MM.1S (cell line): ENCODE data around the gene NSL1.
"Not testable (repeated sequence)": the region's sequence is repeated elsewhere in the genome, so short reads cannot be mapped to it uniquely, and the experiment has no call there.

ENCODE experiments used
- EZH2 ChIP-seq: fragments of 300-600 bp; sonication (generic); optimal IDR thresholded peaks from 2 replicates; pipeline ENCODE3; 2017; ENCODE audit warnings: low read depth, mild to moderate bottlenecking, antibody characterized with exemption, low read length, mixed read lengths
- EZH2phosphoT487 ChIP-seq: fragments of 300-600 bp; sonication (generic); IDR thresholded peaks from 2 replicates; pipeline ENCODE4 v1.6.1; 2018; ENCODE audit warnings: antibody characterized with exemption, low read length
- TF ChIP-seq, protein P1 (sequence below): fragments of 300-600 bp; sonication (generic); IDR thresholded peaks from 2 replicates; pipeline ENCODE4 v1.5.1; 2016; ENCODE audit warnings: antibody characterized with exemption, low read length, mixed read lengths

DNA sequence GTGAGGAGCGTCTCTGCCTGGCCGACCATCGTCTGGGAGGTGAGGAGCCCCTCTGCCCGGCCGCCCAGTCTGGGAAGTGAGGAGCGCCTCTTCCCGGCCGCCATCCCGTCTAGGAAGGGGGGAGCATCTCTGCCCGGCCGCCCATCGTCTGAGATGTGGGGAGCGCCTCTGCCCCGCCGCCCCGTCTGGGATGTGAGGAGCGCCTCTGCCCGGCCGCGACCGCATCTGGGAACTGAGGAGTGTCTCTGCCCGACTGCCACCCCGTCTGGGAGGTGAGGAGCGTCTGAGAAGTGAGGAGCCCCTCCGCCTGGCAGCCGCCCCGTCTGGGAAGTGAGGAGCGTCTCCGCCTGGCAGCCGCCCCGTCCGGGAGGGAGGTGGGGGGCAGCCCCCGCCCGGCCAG is 66.9 kb downstream of the NSL1 start:
- TF ChIP-seq, protein P1, sequence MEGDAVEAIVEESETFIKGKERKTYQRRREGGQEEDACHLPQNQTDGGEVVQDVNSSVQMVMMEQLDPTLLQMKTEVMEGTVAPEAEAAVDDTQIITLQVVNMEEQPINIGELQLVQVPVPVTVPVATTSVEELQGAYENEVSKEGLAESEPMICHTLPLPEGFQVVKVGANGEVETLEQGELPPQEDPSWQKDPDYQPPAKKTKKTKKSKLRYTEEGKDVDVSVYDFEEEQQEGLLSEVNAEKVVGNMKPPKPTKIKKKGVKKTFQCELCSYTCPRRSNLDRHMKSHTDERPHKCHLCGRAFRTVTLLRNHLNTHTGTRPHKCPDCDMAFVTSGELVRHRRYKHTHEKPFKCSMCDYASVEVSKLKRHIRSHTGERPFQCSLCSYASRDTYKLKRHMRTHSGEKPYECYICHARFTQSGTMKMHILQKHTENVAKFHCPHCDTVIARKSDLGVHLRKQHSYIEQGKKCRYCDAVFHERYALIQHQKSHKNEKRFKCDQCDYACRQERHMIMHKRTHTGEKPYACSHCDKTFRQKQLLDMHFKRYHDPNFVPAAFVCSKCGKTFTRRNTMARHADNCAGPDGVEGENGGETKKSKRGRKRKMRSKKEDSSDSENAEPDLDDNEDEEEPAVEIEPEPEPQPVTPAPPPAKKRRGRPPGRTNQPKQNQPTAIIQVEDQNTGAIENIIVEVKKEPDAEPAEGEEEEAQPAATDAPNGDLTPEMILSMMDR: not testable (repeated sequence)
- TF ChIP-seq EZH2phosphoT487, EZH2: not testable (repeated sequence)
